IMR-90 (cell line): ENCODE data around the gene RBKS. TPM values are rescaled to one million over a fixed set of nuclear protein-coding genes. Genes with fewer than 3 reads are reported as not detected.

Source experiments
- ATAC-seq: fragments of 200-7000 bp; cut with Tn5 transposase; 2 replicates; pipeline ENCODE4 v1.9.1; 2020; ENCODE audit warnings: low read depth, mild to moderate bottlenecking, moderate library complexity
- BruUV-seq: library from RNA; stranded (reverse); fragments of 400-500 nt; replicated peaks from 2 replicates; lab custom pipeline; 2021; lab: Mats Ljungman, UMichigan
- CTCF ChIA-PET: fragments of 300-600 bp; formaldehyde crosslinking; extraction: SDS; loops from one replicate; lab custom pipeline; 2021; ENCODE audit warnings: antibody characterized with exemption; lab: Yijun Ruan, JAX
- POLR2A ChIA-PET: fragments of 300-600 bp; sonication (Branson Sonifier 250); formaldehyde crosslinking; loops from one replicate; lab custom pipeline; 2022; ENCODE audit warnings: antibody characterized with exemption; ENCODE audit not compliant: unreplicated experiment; lab: Charles Lee
- DNase-seq: peaks from one replicate; pipeline ENCODE4 v3.0.0; 2013
- H2AFZ ChIP-seq: replicated peaks from 2 replicates; pipeline ENCODE3; 2013; ENCODE audit warnings: low read length, mild to moderate bottlenecking; ENCODE audit not compliant: poor library complexity
- H2AK5ac ChIP-seq: 2 replicates; pipeline ENCODE4 v1.6.1; 2013; ENCODE audit warnings: low read depth, low read length, inconsistent platforms
- H2AK9ac ChIP-seq: replicated peaks from 2 replicates; pipeline ENCODE3; 2013; ENCODE audit warnings: mild to moderate bottlenecking, low read depth, low read length, moderate library complexity; ENCODE audit not compliant: poor library complexity
- H2BK120ac ChIP-seq: 2 replicates; pipeline ENCODE4 v1.6.1; 2013; ENCODE audit warnings: low read depth, low read length, inconsistent platforms
- H2BK15ac ChIP-seq: 3 replicates; pipeline ENCODE4 v1.6.1; 2013; ENCODE audit warnings: low read depth, low read length, inconsistent platforms
- H2BK20ac ChIP-seq: 2 replicates; pipeline ENCODE4 v1.6.1; 2013; ENCODE audit warnings: low read depth, mild to moderate bottlenecking, inconsistent platforms, low read length, moderate library complexity
- H2BK5ac ChIP-seq: 2 replicates; pipeline ENCODE4 v1.6.1; 2013; ENCODE audit warnings: mild to moderate bottlenecking, low read depth, low read length, inconsistent platforms; ENCODE audit not compliant: poor library complexity, severe bottlenecking
- H3K14ac ChIP-seq: replicated peaks from 2 replicates; pipeline ENCODE4 v1.6.1; 2013; ENCODE audit warnings: low read depth, low read length, inconsistent platforms
- H3K18ac ChIP-seq: 2 replicates; pipeline ENCODE4 v1.6.1; 2013; ENCODE audit warnings: low read depth, low read length, control low read depth
- H3K23ac ChIP-seq: 2 replicates; pipeline ENCODE4 v1.6.1; 2013; ENCODE audit warnings: low read depth, low read length, inconsistent platforms
- H3K27ac ChIP-seq: 2 replicates; pipeline ENCODE4 v1.5.1; 2013; ENCODE audit warnings: mild to moderate bottlenecking, control low read depth, low read length; ENCODE audit not compliant: insufficient read depth
- H3K27me3 ChIP-seq: 2 replicates; pipeline ENCODE4 v1.6.1; 2013; ENCODE audit warnings: low read length; ENCODE audit not compliant: control insufficient read depth, insufficient read depth
- H3K36me3 ChIP-seq: 2 replicates; pipeline ENCODE4 v1.6.1; 2013; ENCODE audit warnings: low read length, mixed read lengths; ENCODE audit not compliant: control insufficient read depth, insufficient read depth
- H3K4ac ChIP-seq: 2 replicates; pipeline ENCODE4 v1.6.1; 2013; ENCODE audit warnings: low read depth, low read length, inconsistent platforms
- H3K4me1 ChIP-seq: 2 replicates; pipeline ENCODE4 v1.6.1; 2013; ENCODE audit warnings: low read length, mixed read lengths; ENCODE audit not compliant: control insufficient read depth, insufficient read depth
- H3K4me2 ChIP-seq: 2 replicates; pipeline ENCODE4 v1.6.1; 2013; ENCODE audit warnings: low read depth, mild to moderate bottlenecking, control low read depth, low read length, moderate library complexity
- H3K4me3 ChIP-seq: 2 replicates; pipeline ENCODE4 v1.5.1; 2013; ENCODE audit warnings: low read depth, mild to moderate bottlenecking, control low read depth, low read length, moderate library complexity; ENCODE audit not compliant: insufficient read depth
- H3K56ac ChIP-seq: 2 replicates; pipeline ENCODE4 v1.6.1; 2013; ENCODE audit warnings: low read length, inconsistent platforms; ENCODE audit not compliant: insufficient read depth; ENCODE audit errors: extremely low read depth
- H3K79me1 ChIP-seq, 2 experiments: 2 replicates each; pipeline ENCODE4 v1.6.1; 2013; ENCODE audit warnings: low read length in 2 of 2, inconsistent platforms in 1 of 2, low read depth in 1 of 2
- H3K9ac ChIP-seq: 2 replicates; pipeline ENCODE4 v1.6.1; 2013; ENCODE audit warnings: low read depth, low read length, control low read depth
- H3K9me1 ChIP-seq: 2 replicates; pipeline ENCODE4 v1.6.1; 2013; ENCODE audit warnings: low read length, inconsistent platforms; ENCODE audit not compliant: insufficient read depth
- H3K9me3 ChIP-seq: 2 replicates; pipeline ENCODE4 v1.6.1; 2013; ENCODE audit warnings: low read length; ENCODE audit not compliant: control insufficient read depth, insufficient read depth
- H4K20me1 ChIP-seq: 2 replicates; pipeline ENCODE4 v1.6.1; 2013; ENCODE audit warnings: low read length, inconsistent platforms; ENCODE audit not compliant: insufficient read depth
- H4K5ac ChIP-seq: 2 replicates; pipeline ENCODE4 v1.6.1; 2013; ENCODE audit warnings: mild to moderate bottlenecking, low read depth, low read length, control low read depth
- H4K8ac ChIP-seq, 2 experiments: 2 replicates each; pipeline ENCODE4 v1.6.1; 2013; ENCODE audit warnings: low read depth in 2 of 2, low read length in 2 of 2, control low read depth in 1 of 2, inconsistent platforms in 1 of 2
- H4K91ac ChIP-seq: 2 replicates; pipeline ENCODE4 v1.6.1; 2013; ENCODE audit warnings: low read depth, low read length, inconsistent platforms; ENCODE audit not compliant: insufficient read depth
- BHLHE40 ChIP-seq: fragments of 150-350 bp; IDR thresholded peaks from 2 replicates; pipeline ENCODE4 v1.6.1; 2016; ENCODE audit warnings: mild to moderate bottlenecking, low read depth, low read length
- CEBPB ChIP-seq: IDR thresholded peaks from 2 replicates; pipeline ENCODE4 v1.6.1; 2012; ENCODE audit warnings: low read depth, low read length, improper control_type of control experiment
- FOS ChIP-seq: fragments of 150-350 bp; IDR thresholded peaks from 2 replicates; pipeline ENCODE4 v1.6.1; 2016; ENCODE audit warnings: low read depth, low read length
- MAZ ChIP-seq: IDR thresholded peaks from 2 replicates; pipeline ENCODE4 v1.6.1; 2012; ENCODE audit warnings: low read depth, mild to moderate bottlenecking, low read length, improper control_type of control experiment, moderate library complexity, borderline replicate concordance
- NFE2L2 ChIP-seq: fragments of 150-350 bp; IDR thresholded peaks from 2 replicates; pipeline ENCODE4 v1.6.1; 2016; ENCODE audit warnings: low read depth, mild to moderate bottlenecking, low read length
- POLR2A ChIP-seq: IDR thresholded peaks from 2 replicates; pipeline ENCODE4 v1.6.1; 2012; ENCODE audit warnings: mild to moderate bottlenecking, low read depth, low read length
- RAD21 ChIP-seq: IDR thresholded peaks from 2 replicates; pipeline ENCODE4 v1.6.1; 2012; ENCODE audit warnings: low read length, improper control_type of control experiment
- RCOR1 ChIP-seq: IDR thresholded peaks from 2 replicates; pipeline ENCODE4 v1.6.1; 2012; ENCODE audit warnings: mild to moderate bottlenecking, low read length, improper control_type of control experiment; ENCODE audit not compliant: insufficient replicate concordance
- RFX5 ChIP-seq: IDR thresholded peaks from 2 replicates; pipeline ENCODE4 v1.8.0; 2012; ENCODE audit warnings: low read depth, mild to moderate bottlenecking, low read length, moderate library complexity
- SMC3 ChIP-seq: fragments of 150-350 bp; IDR thresholded peaks from 2 replicates; pipeline ENCODE4 v1.6.1; 2016; ENCODE audit warnings: low read depth, mild to moderate bottlenecking, antibody characterized with exemption, low read length, moderate library complexity
- USF2 ChIP-seq: fragments of 150-350 bp; IDR thresholded peaks from 2 replicates; pipeline ENCODE4 v1.6.1; 2017; ENCODE audit warnings: mild to moderate bottlenecking, antibody characterized with exemption, low read length, low read depth
- WGBS, 2 experiments: methylation state at CpG; one replicate each; pipeline versions ENCODE4 v1.1.5 to v1.1.7; 2013; ENCODE audit warnings: missing lambda C conversion rate in 2 of 2; ENCODE audit not compliant: insufficient read length in 1 of 2; ENCODE audit errors: extremely low coverage in 2 of 2; 5-methylcytosine and 5-hydroxymethylcytosine counted together
- dilution Hi-C: fragments of 300-500 bp; cut with HindIII; formaldehyde crosslinking; loops from one replicate; pipeline ENCODE4 v1.14.3; 2018; ENCODE audit warnings: low sequenced_read_pairs; ENCODE audit not compliant: unreplicated experiment
- in situ Hi-C: fragments of 300-500 bp; cut with MboI; formaldehyde crosslinking; loops from 3 replicates; pipeline ENCODE4 v1.14.3; 2019; ENCODE audit warnings: low sequenced_read_pairs, inconsistent platforms, mixed read lengths
- intact Hi-C: fragments of 100-400 bp; cut with micrococcal nuclease; formaldehyde crosslinking; loops from 2 replicates; pipeline ENCODE4 v1.10.0; 2022
- polyA plus RNA-seq, 3 experiments: library from polyadenylated mRNA; depleted of rRNA; stranded (reverse); fragments of >200 nt; gene quantifications; 2 replicates each; pipeline ENCODE4 v1.2.3, GENCODE V29; 2012; ENCODE audit warnings: low replicate concordance in 1 of 3
- total RNA-seq: library from RNA; depleted of rRNA; stranded (reverse); fragments of >200 nt; gene quantifications from 2 replicates; pipeline ENCODE4 v1.2.3, GENCODE V29; 2012
- TF ChIP-seq, protein P1 (sequence below): fragments of 150-350 bp; IDR thresholded peaks from 2 replicates; pipeline ENCODE4 v1.6.1; 2016; ENCODE audit warnings: low read depth, mild to moderate bottlenecking, low read length, moderate library complexity, borderline replicate concordance

The RBKS gene
- total and polyA plus RNA-seq, 2 of the 4 experiments (the other 2 are of a cell fraction) = 1.1 to 1.4 TPM

DNA sequence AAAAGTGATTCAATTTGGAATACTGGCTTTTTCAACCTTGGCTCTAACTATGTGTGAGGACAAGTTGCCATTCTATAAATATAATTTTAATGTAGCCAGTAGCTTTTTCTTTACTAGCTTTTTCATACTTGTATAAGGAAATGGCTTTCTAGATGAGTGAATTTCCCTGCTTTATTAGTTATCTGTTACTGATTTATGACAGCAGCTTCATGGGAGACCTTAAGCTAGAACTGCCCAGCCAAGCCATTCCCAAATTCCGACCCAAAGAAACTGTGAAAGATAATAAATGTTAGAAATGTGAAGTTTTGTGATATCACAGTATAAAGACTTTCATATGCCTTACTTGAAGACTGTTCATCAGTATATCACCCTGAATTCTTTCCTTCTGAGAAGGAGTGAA, 32.7 kb upstream of the RBKS start (continued):
- no peak for TF ChIP-seq USF2
- no peak for TF ChIP-seq POLR2A
- no peak for TF ChIP-seq FOS
- TF ChIP-seq CEBPB = no peak

DNA sequence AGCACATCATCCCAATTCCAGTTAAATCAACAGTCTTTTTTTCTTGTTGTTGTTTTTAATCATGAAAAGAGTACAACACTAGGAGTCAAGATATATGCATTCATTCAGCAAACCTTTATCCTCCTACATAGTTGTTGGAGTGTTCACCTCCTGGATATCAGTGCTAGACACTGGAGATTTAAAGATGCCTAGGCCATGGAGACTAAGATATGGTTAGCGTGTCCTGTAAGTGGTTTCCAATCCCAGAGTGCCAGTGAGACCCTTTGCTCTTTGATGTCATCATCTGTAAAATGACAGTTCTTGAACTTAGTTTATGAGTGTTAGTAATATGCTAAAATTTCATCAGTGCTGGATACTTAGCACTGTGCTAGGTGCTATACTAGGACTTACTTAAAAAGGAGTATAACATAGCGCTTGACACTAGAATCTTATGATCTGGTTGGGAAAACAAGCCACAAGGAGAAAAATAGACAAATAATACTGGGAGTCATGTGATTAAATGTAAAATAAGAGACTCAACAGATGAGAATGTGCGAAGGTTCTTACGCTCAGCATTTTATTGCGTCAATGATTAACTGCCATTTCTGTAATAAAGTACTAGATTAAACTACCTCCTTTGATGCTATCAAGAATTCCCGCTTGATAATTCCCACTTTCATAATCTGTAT, 31.8 kb upstream of the RBKS start:
- Histone ChIP-seq H3K27me3 (no peaks in the 10 kb centered on the region), H3K18ac (no peak overlapping the region), H2AFZ (no peak overlapping the region), H4K8ac (no peak overlapping the region), H3K79me1 (peaks cover 0 to 5% of the 10 kb centered on the region in 2 experiments; a peak in 1 of 4 replicates), H3K23ac (no peak overlapping the region), H3K27ac (no peak overlapping the region), H2BK120ac (no peak overlapping the region), H2BK5ac (no peak overlapping the region), H3K4me1 (no peaks in the 10 kb centered on the region), H3K9me1 (0 out of 2 replicates have a peak, but pooled peaks cover 3% of the 10 kb centered on the region), H3K56ac (no peak overlapping the region), H3K9ac (no peak overlapping the region), H2AK5ac (no peak overlapping the region), H4K20me1 (no peaks in the 10 kb centered on the region), H2AK9ac (no peak overlapping the region), H3K4ac (no peak overlapping the region), H3K9me3 (no peaks in the 10 kb centered on the region), H3K4me2 (no peak overlapping the region), H4K91ac (no peak overlapping the region), H2BK15ac (0 out of 3 replicates have a peak overlapping the region, but pooled peaks have one; percentile 11), H3K14ac (no peak overlapping the region), H3K4me3 (no peak overlapping the region), H4K5ac (no peak overlapping the region), H2BK20ac (no peak overlapping the region), H3K36me3 (peaks cover 2% of the 10 kb centered on the region; the same call in 1 of the 2 replicates)
- intact Hi-C loops (no loop called here), dilution Hi-C loops (no loop called here), in situ Hi-C loops (no loop called here)
- ATAC-seq = no peak
- ChIA-PET POLR2A (no interaction called here), CTCF (no interaction called here)
- TF ChIP-seq BHLHE40 (no peak), MAZ (no peak), USF2 (no peak), RFX5 (no peak), RCOR1 (no peak), NFE2L2 (no peak), RAD21 (no peak), SMC3 (no peak)
- TF ChIP-seq, protein P1, sequence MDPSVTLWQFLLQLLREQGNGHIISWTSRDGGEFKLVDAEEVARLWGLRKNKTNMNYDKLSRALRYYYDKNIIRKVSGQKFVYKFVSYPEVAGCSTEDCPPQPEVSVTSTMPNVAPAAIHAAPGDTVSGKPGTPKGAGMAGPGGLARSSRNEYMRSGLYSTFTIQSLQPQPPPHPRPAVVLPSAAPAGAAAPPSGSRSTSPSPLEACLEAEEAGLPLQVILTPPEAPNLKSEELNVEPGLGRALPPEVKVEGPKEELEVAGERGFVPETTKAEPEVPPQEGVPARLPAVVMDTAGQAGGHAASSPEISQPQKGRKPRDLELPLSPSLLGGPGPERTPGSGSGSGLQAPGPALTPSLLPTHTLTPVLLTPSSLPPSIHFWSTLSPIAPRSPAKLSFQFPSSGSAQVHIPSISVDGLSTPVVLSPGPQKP = no peak
- BruUV-seq = no TSS peak
- no peak for DNase-seq
- 100% methylated on average over 1 of the region's 6 CpGs; no CpG with 5 or more reads in 1 of the 2 experiments for WGBS, 2 experiments
